MM.1S (cell line): ENCODE results near the gene ZNF236.

ENCODE experiments used
- EZH2 ChIP-seq: fragments of 300-600 bp; sonication (generic); optimal IDR thresholded peaks from 2 replicates; pipeline ENCODE3; 2017; ENCODE audit warnings: low read depth, mild to moderate bottlenecking, antibody characterized with exemption, low read length, mixed read lengths
- TF ChIP-seq, protein P1 (sequence below): fragments of 300-600 bp; sonication (generic); IDR thresholded peaks from 2 replicates; pipeline ENCODE4 v1.5.1; 2016; ENCODE audit warnings: antibody characterized with exemption, low read length, mixed read lengths

DNA sequence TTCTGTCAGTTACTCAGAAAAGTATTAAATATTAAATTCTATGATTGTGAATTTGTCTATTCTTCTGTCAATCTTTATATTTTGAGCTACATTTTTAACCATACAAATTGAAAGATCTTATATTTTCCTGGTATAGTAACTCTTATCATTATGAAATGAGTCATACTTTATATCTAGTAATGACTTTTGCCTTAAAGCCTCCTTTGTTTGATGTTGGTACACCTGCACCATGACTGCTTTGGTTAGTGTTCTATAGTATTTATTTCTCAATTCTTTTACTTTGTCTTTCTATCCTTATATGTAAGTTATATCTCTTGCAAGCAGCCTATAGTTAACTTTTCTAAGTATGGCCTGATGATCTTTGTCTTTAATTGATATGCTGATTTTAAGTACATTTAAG lies 13.0 kb downstream of the ZNF236 start:
- TF ChIP-seq EZH2 = no peak
- TF ChIP-seq, protein P1, sequence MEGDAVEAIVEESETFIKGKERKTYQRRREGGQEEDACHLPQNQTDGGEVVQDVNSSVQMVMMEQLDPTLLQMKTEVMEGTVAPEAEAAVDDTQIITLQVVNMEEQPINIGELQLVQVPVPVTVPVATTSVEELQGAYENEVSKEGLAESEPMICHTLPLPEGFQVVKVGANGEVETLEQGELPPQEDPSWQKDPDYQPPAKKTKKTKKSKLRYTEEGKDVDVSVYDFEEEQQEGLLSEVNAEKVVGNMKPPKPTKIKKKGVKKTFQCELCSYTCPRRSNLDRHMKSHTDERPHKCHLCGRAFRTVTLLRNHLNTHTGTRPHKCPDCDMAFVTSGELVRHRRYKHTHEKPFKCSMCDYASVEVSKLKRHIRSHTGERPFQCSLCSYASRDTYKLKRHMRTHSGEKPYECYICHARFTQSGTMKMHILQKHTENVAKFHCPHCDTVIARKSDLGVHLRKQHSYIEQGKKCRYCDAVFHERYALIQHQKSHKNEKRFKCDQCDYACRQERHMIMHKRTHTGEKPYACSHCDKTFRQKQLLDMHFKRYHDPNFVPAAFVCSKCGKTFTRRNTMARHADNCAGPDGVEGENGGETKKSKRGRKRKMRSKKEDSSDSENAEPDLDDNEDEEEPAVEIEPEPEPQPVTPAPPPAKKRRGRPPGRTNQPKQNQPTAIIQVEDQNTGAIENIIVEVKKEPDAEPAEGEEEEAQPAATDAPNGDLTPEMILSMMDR = no peak
